HepG2 (cell line): ENCODE measurements around the gene HMCN1. TPM values are rescaled to one million over a fixed set of nuclear protein-coding genes. Genes with fewer than 3 reads are reported as not detected.

Experiments
- ATAC-seq: fragments of 200-7000 bp; cut with Tn5 transposase; 3 replicates; pipeline ENCODE4 v1.9.1; 2020; ENCODE audit warnings: mild to moderate bottlenecking, moderate library complexity
- BruUV-seq: library from RNA; stranded (reverse); fragments of 400-500 nt; replicated peaks from 2 replicates; lab custom pipeline; 2021; lab: Mats Ljungman, UMichigan
- CTCF ChIA-PET: fragments of 300-600 bp; formaldehyde crosslinking; extraction: SDS; loops from one replicate; lab custom pipeline; 2021; ENCODE audit warnings: low total read pairs, inconsistent platforms, low intra/inter-chr PET ratio; lab: Yijun Ruan, JAX
- POLR2A ChIA-PET: fragments of 350-600 bp; sonication (Branson Sonifier 250); formaldehyde crosslinking; loops from one replicate; lab custom pipeline; 2020; ENCODE audit warnings: antibody characterized with exemption, inconsistent platforms; lab: Yijun Ruan, JAX
- DNase-seq: peaks from one replicate; pipeline ENCODE4 v3.0.0-alpha.2; 2015; ENCODE audit warnings: low spot score
- FAIRE-seq: peaks from 3 replicates; lab custom pipeline; 2011; peaks lifted over from hg19 to GRCh38; lab: Jason Lieb, UNC
- H2AFZ ChIP-seq: one replicate; pipeline ENCODE4 v1.6.1; 2011; ENCODE audit warnings: low read length, inconsistent platforms
- H3K27ac ChIP-seq: fragments of 300-600 bp; 3 replicates; pipeline ENCODE4 v1.8.0; 2011; ENCODE audit warnings: mixed run types, mild to moderate bottlenecking, mixed read lengths, low read length, inconsistent platforms; ENCODE audit not compliant: insufficient read depth; ENCODE audit errors: extremely low read length
- H3K27me3 ChIP-seq, 2 experiments: fragments of 200-600 bp in 1 of 2; 2 replicates in 1 of 2; 3 replicates in 1 of 2; pipeline versions ENCODE4 v1.6.0 to v1.8.0; 2011; ENCODE audit warnings: low read length in 2 of 2, mild to moderate bottlenecking in 2 of 2, moderate library complexity in 2 of 2, inconsistent platforms in 1 of 2; ENCODE audit not compliant: insufficient read depth in 2 of 2, control insufficient read depth in 1 of 2
- H3K36me3 ChIP-seq, 2 experiments: fragments of 200-600 bp in 1 of 2; replicated peaks in 1 of 2; 2 replicates in 1 of 2; 3 replicates in 1 of 2; pipeline versions ENCODE4 v1.5.1 to v1.8.0; 2011; ENCODE audit warnings: low read length in 2 of 2, inconsistent platforms in 1 of 2; ENCODE audit not compliant: insufficient read depth in 2 of 2, control insufficient read depth in 1 of 2
- H3K4me1 ChIP-seq: 2 replicates; pipeline ENCODE4 v1.5.1; 2012; ENCODE audit warnings: low read length, inconsistent platforms; ENCODE audit not compliant: insufficient read depth
- H3K4me2 ChIP-seq: 2 replicates; pipeline ENCODE4 v1.6.0; 2011; ENCODE audit warnings: low read depth, low read length, inconsistent platforms
- H3K4me3 ChIP-seq, 3 experiments: fragments of 200-600 bp in 1 of 3; sonication (generic), shearing (Covaris generic) in 1 of 3; replicated peaks in 1 of 3; 2 replicates each; pipeline ENCODE4 v1.5.1; 2011 to 2016; ENCODE audit warnings: low read length in 3 of 3, inconsistent platforms in 2 of 3, low read depth in 2 of 3, mild to moderate bottlenecking in 2 of 3, control low read depth in 1 of 3, mixed read lengths in 1 of 3; ENCODE audit not compliant: insufficient read depth in 1 of 3
- H3K79me2 ChIP-seq: one replicate; pipeline ENCODE4 v1.6.1; 2011; ENCODE audit warnings: low read length, inconsistent platforms; ENCODE audit not compliant: insufficient read depth
- H3K9ac ChIP-seq: 2 replicates; pipeline ENCODE4 v1.6.0; 2011; ENCODE audit warnings: mild to moderate bottlenecking, low read depth, low read length, inconsistent platforms; ENCODE audit not compliant: insufficient read depth
- H3K9me3 ChIP-seq: 2 replicates; pipeline ENCODE4 v1.5.1; 2012; ENCODE audit warnings: mild to moderate bottlenecking, low read length
- H4K20me1 ChIP-seq: 2 replicates; pipeline ENCODE4 v1.6.0; 2011; ENCODE audit warnings: inconsistent platforms, mild to moderate bottlenecking, low read length, moderate library complexity; ENCODE audit not compliant: insufficient read depth
- FOXP1 ChIP-seq, 2 experiments: fragments of 450-650 bp in 1 of 2; IDR thresholded peaks; 2 replicates each; pipeline ENCODE4 v1.6.1; 2017 to 2018; ENCODE audit warnings: antibody characterized with exemption in 1 of 2
- KDM2A ChIP-seq: sonication (generic); formaldehyde crosslinking; IDR thresholded peaks from 2 replicates; pipeline ENCODE4 v1.4.0; 2020; ENCODE audit warnings: low read depth, missing genetic modification reagents, borderline replicate concordance
- REST ChIP-seq, 2 experiments: IDR thresholded peaks; 2 replicates each; pipeline ENCODE4 v1.6.1; 2011 to 2012; ENCODE audit warnings: low read length in 2 of 2, borderline replicate concordance in 1 of 2, low read depth in 1 of 2, mild to moderate bottlenecking in 1 of 2, moderate library complexity in 1 of 2
- SIX4 ChIP-seq: sonication (generic); formaldehyde crosslinking; IDR thresholded peaks from 2 replicates; pipeline ENCODE4 v1.4.0; 2020; ENCODE audit warnings: missing genetic modification reagents
- ZMAT3 ChIP-seq: sonication (generic); formaldehyde crosslinking; conservative IDR thresholded peaks from 2 replicates; pipeline ENCODE4 v1.7.0; 2021; ENCODE audit warnings: missing genetic modification reagents
- ZNF160 ChIP-seq: sonication (generic); formaldehyde crosslinking; IDR thresholded peaks from 2 replicates; pipeline ENCODE4 v1.8.0; 2022; ENCODE audit warnings: mild to moderate bottlenecking, inconsistent platforms, missing genetic modification reagents
- ZNF260 ChIP-seq: sonication (generic); formaldehyde crosslinking; IDR thresholded peaks from 2 replicates; pipeline ENCODE4 v1.4.0; 2020; ENCODE audit warnings: missing genetic modification reagents, low read depth, mild to moderate bottlenecking, borderline replicate concordance
- ZNF333 ChIP-seq: sonication (generic); formaldehyde crosslinking; IDR thresholded peaks from 2 replicates; pipeline ENCODE4 v1.4.0; 2020; ENCODE audit warnings: mild to moderate bottlenecking, missing genetic modification reagents, borderline replicate concordance
- ZNF343 ChIP-seq: sonication (generic); formaldehyde crosslinking; IDR thresholded peaks from 2 replicates; pipeline ENCODE4 v1.4.0; 2020; ENCODE audit warnings: mild to moderate bottlenecking, missing genetic modification reagents
- ZNF382 ChIP-seq: sonication (generic); formaldehyde crosslinking; IDR thresholded peaks from 2 replicates; pipeline ENCODE4 v1.5.0; 2020; ENCODE audit warnings: missing genetic modification reagents, mild to moderate bottlenecking, borderline replicate concordance
- ZNF383 ChIP-seq: sonication (generic); formaldehyde crosslinking; IDR thresholded peaks from 2 replicates; pipeline ENCODE4 v1.4.0; 2020; ENCODE audit warnings: missing genetic modification reagents, mild to moderate bottlenecking, borderline replicate concordance
- ZNF772 ChIP-seq: sonication (generic); formaldehyde crosslinking; IDR thresholded peaks from 2 replicates; pipeline ENCODE4 v1.5.0; 2020; ENCODE audit warnings: mild to moderate bottlenecking, missing genetic modification reagents
- WGBS: methylation state at CpG from one replicate; pipeline ENCODE4 v1.1.6; 2017; ENCODE audit warnings: low lambda C conversion rate; 5-methylcytosine and 5-hydroxymethylcytosine counted together
- in situ Hi-C: cut with HindIII; loops from 2 replicates; pipeline ENCODE4 v1.10.0; 2017; ENCODE audit warnings: low pct_unique_long_range_greater_than_20kb; ENCODE audit not compliant: extremely low pct_ligation_motif_present
- intact Hi-C: fragments of 100-400 bp; cut with micrococcal nuclease; formaldehyde crosslinking; loops from one replicate; pipeline ENCODE4 v1.10.0; 2022; ENCODE audit not compliant: unreplicated experiment
- polyA plus RNA-seq, 8 experiments: library from polyadenylated mRNA; depleted of rRNA in 3 of 8; stranded (reverse) in 7 of 8; unstranded in 1 of 8; fragments of >200 nt; fragmentation: Illumina TruSeq in 4 of 8; extraction: Trizol in 4 of 8; gene quantifications; 2 replicates each; pipeline versions ENCODE4 v1.2.1 to v1.2.3, GENCODE V29; 2011 to 2016; ENCODE audit warnings: low read depth in 4 of 8, missing spikeins in 1 of 8, mixed read lengths in 1 of 8; ENCODE audit not compliant: insufficient read depth in 1 of 8
- total RNA-seq, 5 experiments: library from RNA; depleted of rRNA; stranded (reverse); fragments of >200 nt; fragmentation: Illumina TruSeq; extraction: Trizol; gene quantifications; 2 replicates each; pipeline ENCODE4 v1.2.3, GENCODE V29; 2016; ENCODE audit warnings: low read depth in 1 of 5

HMCN1 gene
- total and polyA plus RNA-seq, 2 of the 13 experiments (the other 11 are each of a cell fraction or from before 2014, with no cell fraction given), result 0.03 TPM; not detected in 1

DNA sequence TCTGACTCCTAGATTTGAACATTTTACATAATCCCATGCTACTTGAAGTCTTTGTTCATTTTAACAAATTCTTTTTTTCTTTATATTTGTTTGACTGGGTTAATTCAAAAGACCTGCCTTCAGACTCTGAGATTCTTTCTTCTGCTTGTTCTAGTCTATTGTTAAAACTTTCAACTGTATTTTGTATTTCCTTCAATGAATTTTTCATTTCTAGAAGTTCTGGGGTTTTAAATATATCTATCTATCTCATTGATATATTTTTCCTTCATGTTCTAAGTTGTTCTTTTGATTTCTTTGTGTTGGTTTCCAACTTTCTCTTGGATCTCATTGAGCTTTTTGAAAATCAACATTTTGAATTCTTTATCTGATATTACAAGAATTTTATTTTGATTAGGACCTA lies 64.3 kb downstream of the HMCN1 start:
- ATAC-seq, result no peak
- no peaks in the 10 kb centered on the region for H3K79me2 ChIP-seq
- H3K9me3 ChIP-seq, result peaks cover 22% of the 10 kb centered on the region
- no peak for TF ChIP-seq FOXP1 (IDR thresholded peaks at IDR 0.05)
- TF ChIP-seq FOXP1 (CRISPR knock-in tag; IDR thresholded peaks at IDR 0.05), result no peak
- 0 out of 2 replicates have a peak, but pooled peaks have one; percentile 45 for TF ChIP-seq ZNF160
- no TSS peak for BruUV-seq
- no peaks in the 10 kb centered on the region for H4K20me1 ChIP-seq
- ChIA-PET POLR2A (no interaction called here), CTCF (no interaction called here)
- in situ Hi-C loops, result no loop called here
- H3K36me3 ChIP-seq, result no peaks in the 10 kb centered on the region
- H3K9ac ChIP-seq, result no peak overlapping the region
- no peaks in the 10 kb centered on the region for H3K27me3 ChIP-seq
- no peak overlapping the region for H2AFZ ChIP-seq
- no peak overlapping the region for H3K4me2 ChIP-seq
- DNase-seq, result no peak
- FAIRE-seq, result no peak
- intact Hi-C loops, result no loop called here
- no peaks in the 10 kb centered on the region for H3K4me1 ChIP-seq
- no peak overlapping the region for H3K4me3 ChIP-seq
- H3K27ac ChIP-seq, result no peak overlapping the region

- WGBS, result 0% methylated on average over 1 of the region's 1 CpG
- ChIA-PET POLR2A (no interaction called here), CTCF (no interaction called here)
- no peak for DNase-seq
- H3K9ac ChIP-seq, result no peak overlapping the region
- H3K4me1 ChIP-seq, result no peaks in the 10 kb centered on the region
- TF ChIP-seq ZNF260 (CRISPR knock-in tag), result no peak
- TF ChIP-seq SIX4 (CRISPR knock-in tag), result no peak
- no peak for TF ChIP-seq REST (IDR thresholded peaks at IDR 0.05; ENCODE audit: borderline replicate concordance in 1 of 2, low read depth in 1 of 2, low read length in 2 of 2)
- TF ChIP-seq ZNF343 (CRISPR knock-in tag), result no peak
- no peak for TF ChIP-seq ZNF772 (CRISPR knock-in tag)
- TF ChIP-seq ZNF382 (CRISPR knock-in tag), result no peak
- no peak for TF ChIP-seq KDM2A (CRISPR knock-in tag)
- no peak for TF ChIP-seq ZMAT3 (CRISPR knock-in tag)
- TF ChIP-seq ZNF383 (CRISPR knock-in tag), result no peak
- no peak for TF ChIP-seq ZNF333 (CRISPR knock-in tag)
- H3K36me3 ChIP-seq, result no peaks in the 10 kb centered on the region
- H3K79me2 ChIP-seq, result no peaks in the 10 kb centered on the region
- H4K20me1 ChIP-seq, result no peaks in the 10 kb centered on the region
- no TSS peak for BruUV-seq
- H3K4me3 ChIP-seq, result no peak overlapping the region
- FAIRE-seq, result no peak
- H3K4me2 ChIP-seq, result no peak overlapping the region
- H3K27me3 ChIP-seq, result no peaks in the 10 kb centered on the region
- H2AFZ ChIP-seq, result no peak overlapping the region
- peaks cover 18% of the 10 kb centered on the region for H3K9me3 ChIP-seq
- intact Hi-C loops (no loop called here), in situ Hi-C loops (no loop called here)
- H3K27ac ChIP-seq, result no peak overlapping the region
- no peak for ATAC-seq
Measured at GRCh38 chr1:185803241-185803640, 69.0 kb downstream of the HMCN1 start.
